Measurements from ENCODE around the gene MACROD2.
"Not testable (repeated sequence)": the region's sequence is repeated elsewhere in the genome, so short reads cannot be mapped to it uniquely, and the experiment has no call there.

Gene MACROD2

GRCh38 chr20:14981486-14981885 lies 986.2 kb downstream of the MACROD2 start:
- not testable (repeated sequence) for DNase-seq

GRCh38 chr20:14982324-14982723 lies 987.0 kb downstream of the MACROD2 start:
- DNase-seq = not testable (repeated sequence)

- no peak for DNase-seq
These were observed 989.0 kb downstream of the MACROD2 start for GRCh38 chr20:14984305-14984704.

- DNase-seq = no peak
These were observed 989.7 kb downstream of the MACROD2 start for GRCh38 chr20:14984768-14985622.

GRCh38 chr20:14986026-14986655 lies 990.8 kb downstream of the MACROD2 start:
- DNase-seq = no peak

GRCh38 chr20:14986656-14987055 lies 991.3 kb downstream of the MACROD2 start:
- no peak for DNase-seq

GRCh38 chr20:14989535-14990290 lies 994.4 kb downstream of the MACROD2 start:
- no peak for DNase-seq

- DNase-seq = no peak
These were observed 995.7 kb downstream of the MACROD2 start for GRCh38 chr20:14991023-14991422.

- DNase-seq = no peak
These were observed 996.8 kb downstream of the MACROD2 start for GRCh38 chr20:14992153-14992552.

- DNase-seq = no peak
These were observed 997.6 kb downstream of the MACROD2 start for GRCh38 chr20:14992961-14993360.

- no peak for DNase-seq
These were observed 1001.8 kb downstream of the MACROD2 start for GRCh38 chr20:14996883-14997672.

- DNase-seq = no peak
These were observed 1002.5 kb downstream of the MACROD2 start for GRCh38 chr20:14997791-14998190.

- no peak for DNase-seq
These were observed 1010.1 kb downstream of the MACROD2 start for GRCh38 chr20:15005300-15005986.

- no peak for DNase-seq
These were observed 1016.3 kb downstream of the MACROD2 start for GRCh38 chr20:15011631-15012030.

GRCh38 chr20:15012566-15012965 lies 1017.2 kb downstream of the MACROD2 start:
- no peak for DNase-seq

GRCh38 chr20:15016875-15017274 lies 1021.6 kb downstream of the MACROD2 start:
- not testable (repeated sequence) for DNase-seq

- no peak for DNase-seq
These were observed 1023.6 kb downstream of the MACROD2 start for GRCh38 chr20:15018966-15019365.

GRCh38 chr20:15020845-15021244 lies 1025.5 kb downstream of the MACROD2 start:
- no peak for DNase-seq

GRCh38 chr20:15022921-15023320 lies 1027.6 kb downstream of the MACROD2 start:
- no peak for DNase-seq

GRCh38 chr20:15026759-15027158 lies 1031.4 kb downstream of the MACROD2 start:
- no peak for DNase-seq

- DNase-seq = no peak
These were observed 1035.5 kb downstream of the MACROD2 start for GRCh38 chr20:15030826-15031225.
